Panc1 (cell line): ENCODE data around the gene BCL2L11.
"Not testable (repeated sequence)": the region's sequence is repeated elsewhere in the genome, so short reads cannot be mapped to it uniquely, and the experiment has no call there.

Source experiments
- CTCF ChIP-seq: fragments of 450-650 bp; IDR thresholded peaks from 2 replicates; pipeline ENCODE4 v1.5.1; 2017; ENCODE audit warnings: mild to moderate bottlenecking
- POLR2AphosphoS5 ChIP-seq: IDR thresholded peaks from 2 replicates; pipeline ENCODE4 v1.6.1; 2012; ENCODE audit warnings: mild to moderate bottlenecking, low read depth, low read length, moderate library complexity

GRCh38 chr2:111082659-111083058, 38.1 kb upstream of the BCL2L11 start:
- TF ChIP-seq CTCF, POLR2AphosphoS5: not testable (repeated sequence)
